Nucleus accumbens (tissue), 56 donors: ENCODE data around the gene OCIAD1.
"Not testable (repeated sequence)": the region's sequence is repeated elsewhere in the genome, so short reads cannot be mapped to it uniquely, and the experiment has no call there.

Experiments used
- DNase-seq, 56 donors: peaks; one replicate each; lab custom pipeline; 2025; lab: John Stamatoyannopoulos, UW

The OCIAD1 gene, protein sequence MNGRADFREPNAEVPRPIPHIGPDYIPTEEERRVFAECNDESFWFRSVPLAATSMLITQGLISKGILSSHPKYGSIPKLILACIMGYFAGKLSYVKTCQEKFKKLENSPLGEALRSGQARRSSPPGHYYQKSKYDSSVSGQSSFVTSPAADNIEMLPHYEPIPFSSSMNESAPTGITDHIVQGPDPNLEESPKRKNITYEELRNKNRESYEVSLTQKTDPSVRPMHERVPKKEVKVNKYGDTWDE

DNA sequence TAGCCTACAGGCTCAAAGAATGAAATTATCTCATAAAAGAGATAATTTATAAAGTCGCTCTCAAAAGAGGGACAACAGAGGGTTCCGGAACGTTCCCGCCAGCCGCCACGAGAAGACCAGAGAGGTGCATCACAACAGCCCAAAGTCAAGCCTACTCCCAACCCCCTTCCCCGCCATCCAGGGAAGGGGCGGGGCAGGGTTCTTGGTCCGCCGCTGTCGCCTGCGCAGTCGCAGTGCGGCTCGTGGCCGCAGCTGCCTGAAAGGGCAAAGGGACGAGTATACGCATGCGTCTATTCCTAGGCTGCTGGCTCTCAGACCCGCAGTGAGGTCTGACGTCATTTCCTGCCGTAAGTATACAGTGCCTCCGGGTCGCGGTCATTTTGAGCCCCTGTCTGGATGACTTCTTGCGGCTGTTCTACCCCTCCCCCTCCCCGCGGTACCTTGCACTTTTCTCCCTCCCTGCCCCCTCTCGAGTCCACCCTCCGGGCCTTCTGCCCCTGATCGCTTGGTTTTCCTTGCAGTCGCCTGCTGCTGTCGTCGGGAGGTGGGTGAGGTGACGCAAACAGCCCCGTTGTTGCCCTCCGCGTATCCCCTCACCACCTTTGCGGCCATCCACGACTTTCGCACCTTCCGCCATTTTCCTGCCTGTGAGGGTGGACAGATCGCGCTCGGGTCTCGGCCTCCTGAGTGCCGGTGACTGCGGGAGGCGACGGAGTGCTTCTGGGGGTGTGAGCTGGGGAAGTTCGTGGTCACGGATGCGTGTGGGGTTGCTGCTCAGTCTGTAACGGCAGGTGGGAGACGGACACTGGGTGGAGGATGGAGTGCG, at the start of gene OCIAD1:
OCIAD1 (plus strand) TSS at position 383 of the 826 bp plus-strand sequence. CDS start 1,537 bp downstream, outside the sequence.
- peak; percentile 76 to 99 (median 96) for DNase-seq

DNA sequence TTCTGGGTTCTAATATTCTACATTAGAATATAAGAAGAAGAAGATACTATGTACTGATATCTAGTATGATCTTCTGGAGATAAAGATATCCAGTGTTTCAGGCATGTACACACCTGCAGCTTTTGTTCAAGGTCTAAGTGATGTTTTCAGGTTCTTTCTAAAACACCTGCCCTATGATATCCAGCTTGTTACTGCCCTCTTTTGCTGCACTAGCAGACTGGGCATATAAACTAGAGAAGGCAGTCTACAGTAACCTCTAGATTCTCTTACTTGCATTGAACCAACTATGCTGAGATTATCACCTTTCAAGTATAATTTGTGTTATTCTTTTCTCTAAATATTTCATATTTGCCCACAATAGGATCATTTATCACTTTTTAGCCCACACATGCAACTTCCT, 48.9 kb upstream of the OCIAD1 start:
- DNase-seq: no peak

DNA sequence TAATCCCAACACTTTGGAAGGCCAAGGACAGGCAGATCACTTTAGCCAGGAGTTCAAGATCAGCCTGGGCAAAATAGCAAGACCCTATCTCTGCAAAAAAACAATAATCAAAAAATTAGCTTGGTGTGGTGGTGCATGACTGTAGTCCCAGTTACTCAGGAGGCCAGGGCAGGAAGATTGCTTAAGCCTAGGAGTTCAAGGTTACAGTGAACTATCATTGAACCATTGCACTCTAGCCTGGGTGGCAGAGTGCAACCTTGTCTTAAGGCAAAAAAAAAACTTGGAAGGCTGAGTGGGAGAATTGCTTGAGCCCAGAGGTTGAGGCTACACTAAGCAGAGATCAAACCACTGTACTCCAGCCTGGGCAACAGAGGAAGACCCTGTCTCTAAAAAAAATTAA, 45.6 kb upstream of the OCIAD1 start:
- no peak for DNase-seq

DNA sequence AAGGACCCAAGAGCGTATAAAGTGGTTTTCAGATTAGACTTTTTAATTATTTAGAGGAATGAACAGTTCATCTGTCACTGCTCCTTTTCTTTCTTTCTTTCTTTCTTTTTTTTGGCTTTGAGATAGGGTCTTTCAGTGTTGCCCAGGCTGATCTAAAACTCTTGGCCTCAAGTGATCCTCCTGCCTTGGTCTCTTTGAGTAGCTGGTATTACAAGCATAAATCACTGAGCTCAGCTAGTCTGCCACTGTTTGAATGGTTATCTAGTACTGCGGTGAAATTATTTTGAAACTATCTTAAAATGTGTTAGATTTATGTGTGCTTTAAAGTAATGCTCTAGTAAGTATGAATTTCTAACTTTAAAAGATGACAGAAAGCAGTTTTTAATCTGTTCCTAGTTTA, 44.3 kb upstream of the OCIAD1 start:
- no peak for DNase-seq

DNA sequence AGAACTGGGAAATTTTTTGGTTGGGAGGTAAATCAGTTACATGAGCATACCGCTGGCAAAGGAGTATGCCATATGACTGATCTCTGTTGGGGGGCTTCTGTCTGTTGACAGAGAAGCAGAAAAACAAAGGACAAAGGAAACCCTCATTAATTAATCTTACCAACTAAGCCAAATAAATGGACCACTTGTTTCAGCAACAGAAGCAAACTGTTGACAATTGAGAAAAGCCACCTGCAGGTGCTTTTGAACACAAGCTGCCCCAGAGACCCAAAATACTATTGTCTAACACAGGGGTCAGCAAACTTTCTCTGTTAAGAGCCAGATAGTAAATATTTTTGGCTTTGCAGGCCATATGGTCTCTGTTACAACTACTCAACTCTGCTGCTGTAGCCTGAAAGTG, 43.8 kb upstream of the OCIAD1 start:
- peak in 32 of 56 donors; percentile 4 to 60 (median 24) for DNase-seq

DNA sequence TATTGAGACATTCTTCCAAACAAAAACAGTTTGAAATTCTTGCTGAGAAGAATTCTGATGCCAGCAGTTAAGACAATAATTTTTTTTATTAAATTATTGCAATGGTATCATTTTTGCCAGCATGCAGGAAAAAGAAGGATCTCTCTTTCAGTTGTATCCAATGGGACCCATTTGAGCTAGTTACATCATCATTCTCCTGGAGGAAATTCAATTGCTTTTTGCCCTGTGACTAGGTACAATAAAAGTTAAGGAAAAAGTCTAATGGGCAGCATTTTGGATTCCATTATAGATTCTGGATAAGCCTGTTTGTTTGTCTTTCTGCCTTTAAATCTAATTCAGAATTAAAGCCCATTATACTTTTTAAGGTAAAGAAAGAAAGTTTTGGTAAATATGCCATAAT, 40.3 kb upstream of the OCIAD1 start:
- no peak for DNase-seq

DNA sequence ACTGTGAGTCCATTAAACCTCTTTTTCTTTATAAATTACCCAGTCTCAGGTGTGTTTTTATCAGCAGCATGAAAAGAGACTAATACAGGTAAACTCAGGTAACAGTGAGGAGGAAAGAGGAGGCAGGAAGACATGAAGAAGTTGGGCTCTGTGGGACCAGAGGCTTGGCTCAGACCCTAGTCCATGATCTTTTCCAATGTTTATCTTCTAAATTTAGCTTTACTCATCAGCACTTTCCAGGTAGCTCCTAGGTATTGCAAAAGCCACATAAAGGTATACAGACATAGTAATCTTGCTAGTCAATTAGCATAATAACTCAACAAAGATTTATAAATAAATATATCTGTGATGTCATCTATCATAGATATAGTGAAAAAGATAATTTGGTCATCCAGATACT, 39.6 kb upstream of the OCIAD1 start:
- DNase-seq: no peak

DNA sequence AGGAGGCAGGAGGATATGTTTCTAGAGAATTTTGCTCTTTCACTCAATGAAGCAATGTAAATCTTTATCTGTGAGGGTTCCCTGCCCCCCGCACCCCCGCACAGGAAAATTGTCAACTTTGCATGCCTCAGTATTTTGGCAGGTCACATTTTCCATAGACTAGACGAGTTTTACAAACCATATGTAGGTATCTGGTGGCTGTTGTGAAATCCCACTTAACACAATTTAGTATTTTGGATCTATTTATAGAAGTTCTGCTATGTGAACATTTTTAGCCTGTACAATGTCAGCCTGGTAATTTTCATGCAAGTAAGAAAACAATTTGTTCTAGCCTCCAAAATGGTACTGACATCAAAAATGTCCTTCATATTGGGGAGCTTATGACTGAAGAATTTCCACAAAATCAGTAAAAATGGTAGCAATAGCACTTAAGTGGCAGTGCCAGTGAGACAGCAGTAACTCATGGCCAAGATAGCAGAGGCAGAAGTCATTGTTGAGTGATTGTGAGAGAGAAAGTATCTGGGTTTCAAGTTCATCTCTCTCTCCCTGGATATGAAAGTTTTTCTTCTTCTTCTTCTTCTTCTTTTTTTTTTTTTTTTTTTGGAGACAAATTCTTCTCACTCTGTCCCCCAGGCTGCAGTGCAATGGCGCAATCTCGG, 38.4 kb upstream of the OCIAD1 start:
- DNase-seq: no peak

DNA sequence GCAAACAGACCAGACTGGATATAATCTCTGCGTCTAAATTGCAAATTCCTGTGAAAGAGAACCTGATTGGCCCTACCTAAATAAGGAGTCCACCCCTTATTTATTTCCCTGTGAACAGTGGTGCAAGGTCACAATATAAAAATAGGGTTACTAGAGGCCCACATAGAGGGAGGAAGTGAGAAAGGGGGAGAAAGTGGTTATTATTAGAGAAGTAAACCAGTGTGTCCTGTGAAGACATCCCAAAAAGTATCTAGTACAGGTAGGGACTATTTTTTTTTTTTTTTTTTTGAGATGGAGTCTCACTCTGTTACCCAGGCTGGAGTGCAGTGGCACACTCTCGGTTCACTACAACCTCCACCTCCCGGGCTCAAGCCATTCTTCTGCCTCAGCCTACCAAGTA, 35.8 kb upstream of the OCIAD1 start:
- no peak for DNase-seq

DNA sequence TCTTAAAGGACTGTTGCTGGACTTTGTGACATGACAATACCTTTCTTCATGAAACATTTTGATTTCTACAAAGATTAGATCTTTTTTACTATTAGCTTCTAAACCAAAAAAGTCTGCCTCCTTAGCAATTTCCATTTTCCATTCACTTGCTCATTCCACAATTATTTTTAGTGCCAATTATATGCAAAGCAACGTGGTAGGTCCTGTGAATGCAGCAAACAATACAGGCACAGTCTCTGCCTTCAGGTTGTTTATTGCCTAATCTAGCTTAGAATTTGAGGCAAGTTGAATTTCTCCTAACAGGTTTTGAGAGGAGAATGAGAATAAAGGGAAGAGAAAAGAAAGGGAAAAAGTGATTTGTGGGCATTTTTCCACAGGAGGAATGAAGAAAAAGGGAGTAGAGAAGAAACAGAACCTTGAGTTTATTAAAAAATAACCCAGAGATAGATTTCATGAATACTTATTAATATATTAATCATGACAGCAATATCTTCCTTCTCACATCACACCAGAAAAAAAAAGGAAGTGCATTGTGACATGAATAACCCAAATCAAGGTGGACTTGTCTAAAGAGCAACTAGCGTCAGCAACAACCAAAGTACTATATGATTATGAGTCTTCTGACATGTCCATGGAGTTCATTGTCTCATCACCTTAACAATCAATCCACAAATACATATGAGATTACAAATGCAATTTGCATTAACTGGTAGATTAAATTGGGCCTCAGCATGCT, 34.5 kb upstream of the OCIAD1 start:
- no peak for DNase-seq

DNA sequence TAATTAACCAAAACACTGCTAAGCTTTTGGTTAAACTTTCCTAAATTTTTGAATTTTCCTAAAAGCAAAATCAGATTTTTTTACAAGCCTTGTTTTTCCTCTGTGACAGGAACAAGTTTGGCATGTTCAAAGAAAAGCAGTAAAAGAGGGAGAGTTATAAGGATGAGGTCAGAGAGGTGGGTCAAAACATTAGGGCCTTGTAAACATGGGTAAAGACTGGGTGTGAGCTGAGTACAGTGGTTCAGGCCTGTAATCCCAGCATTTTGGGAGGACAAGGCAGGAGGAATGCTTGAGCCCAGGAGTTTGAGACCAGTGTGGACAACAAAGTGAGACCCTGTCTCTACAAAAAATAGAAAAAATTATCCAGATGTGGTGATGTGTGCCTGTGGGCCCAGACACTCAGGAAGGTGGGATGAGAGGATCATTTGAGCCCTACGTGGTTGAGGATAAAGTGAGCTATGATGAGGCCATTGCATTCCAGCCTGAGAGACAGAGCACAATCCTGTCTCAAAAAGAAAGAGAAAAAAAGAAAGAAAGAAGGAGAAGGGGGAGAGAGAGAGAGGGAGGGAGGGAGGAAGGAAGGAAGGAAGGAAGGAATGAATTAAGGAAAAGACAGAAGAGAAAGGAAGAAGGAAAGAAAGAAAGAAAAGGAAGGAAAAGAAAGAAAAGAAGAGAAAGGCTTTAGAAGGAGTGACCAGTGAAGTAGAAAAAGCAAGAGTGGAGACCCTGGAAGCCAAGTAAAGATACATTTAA, 33.8 kb upstream of the OCIAD1 start:
- DNase-seq: no peak

DNA sequence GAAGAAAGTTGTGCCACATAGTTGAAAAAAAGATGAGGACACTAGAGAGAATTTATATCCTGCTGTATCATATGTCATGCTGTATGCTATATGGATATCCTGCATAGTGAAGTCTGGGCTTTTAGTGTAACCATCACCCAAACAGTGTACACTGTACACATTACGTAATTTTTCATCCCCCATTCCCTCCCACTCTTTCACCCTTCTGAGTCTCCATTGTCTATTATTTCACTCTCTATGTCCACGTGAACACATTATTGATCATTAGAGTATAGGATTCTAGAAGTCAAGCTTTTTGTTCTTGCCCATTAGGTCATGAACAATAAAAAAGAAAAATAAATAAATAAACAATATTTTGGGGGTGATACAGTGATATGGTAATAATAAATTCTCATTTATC, 32.8 kb upstream of the OCIAD1 start:
- DNase-seq: no peak

DNA sequence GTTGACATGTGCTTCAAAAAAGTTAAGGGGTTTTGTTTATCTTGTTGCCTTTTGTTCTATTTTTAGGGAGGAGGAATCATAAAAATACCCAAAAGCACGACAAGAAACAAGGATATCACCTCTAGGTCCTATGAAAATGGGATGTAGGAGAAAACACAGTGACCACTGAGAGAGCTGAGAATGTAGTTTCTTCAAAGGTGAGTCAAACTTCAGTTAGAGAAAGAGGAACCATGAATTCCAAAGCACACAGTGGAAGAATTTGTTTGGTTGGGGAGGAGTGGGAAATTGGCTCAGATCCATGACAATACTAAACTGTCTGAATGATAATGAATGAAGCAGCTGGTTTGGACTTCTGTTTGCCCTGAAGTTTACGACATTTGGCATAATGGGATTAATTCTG, 31.7 kb upstream of the OCIAD1 start:
- no peak for DNase-seq

DNA sequence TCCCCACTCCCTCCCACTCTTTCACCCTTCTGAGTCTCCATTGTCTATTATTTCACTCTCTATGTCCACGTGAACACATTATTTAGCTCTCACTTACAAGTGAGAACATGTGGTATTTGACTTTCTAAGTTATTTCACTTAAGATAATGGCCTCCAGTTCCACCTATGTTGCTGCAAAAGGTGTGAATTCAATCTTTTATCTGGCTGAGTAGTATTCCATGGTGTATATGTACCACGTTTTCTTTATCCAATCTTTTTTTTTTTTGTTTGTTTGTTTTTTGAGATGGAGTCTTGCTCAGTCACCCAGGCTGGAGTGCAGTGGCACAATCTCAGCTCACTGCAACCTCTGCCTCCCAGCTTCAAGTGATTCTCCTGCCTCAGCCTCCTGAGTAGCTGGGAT, 30.7 kb upstream of the OCIAD1 start:
- not testable (repeated sequence) for DNase-seq

DNA sequence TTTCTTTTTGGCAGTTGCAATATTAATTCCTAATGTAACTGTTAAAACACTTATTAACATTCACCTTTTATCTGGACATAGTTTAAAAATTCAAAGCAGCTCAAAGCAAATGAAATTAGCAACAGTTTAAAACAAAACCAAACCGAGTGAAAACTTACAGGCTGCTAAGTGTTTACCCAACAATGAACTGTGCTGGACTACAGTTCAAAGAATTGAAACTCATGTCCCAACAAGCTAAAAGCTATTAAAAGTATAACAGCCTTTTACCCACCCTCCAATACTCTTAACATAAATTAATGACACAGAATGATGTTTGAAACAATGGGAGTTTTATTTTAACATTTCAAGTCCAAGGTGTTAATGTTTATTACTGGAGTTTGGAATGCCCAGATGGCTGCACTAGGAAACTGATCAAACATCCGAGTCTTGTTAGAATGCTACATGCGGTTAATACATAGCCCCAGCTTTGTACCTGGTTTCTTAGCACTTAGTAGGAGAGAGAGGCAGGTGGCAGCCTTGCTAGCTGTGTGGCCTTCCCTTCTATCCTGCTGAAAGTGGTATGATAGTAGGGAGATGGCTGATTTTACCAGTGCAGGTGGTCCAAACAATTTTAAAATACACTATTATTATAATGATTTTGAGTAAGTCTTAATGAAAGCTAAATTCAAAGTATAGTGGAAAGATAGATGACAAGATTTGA, 29.7 kb upstream of the OCIAD1 start:
- DNase-seq: no peak

DNA sequence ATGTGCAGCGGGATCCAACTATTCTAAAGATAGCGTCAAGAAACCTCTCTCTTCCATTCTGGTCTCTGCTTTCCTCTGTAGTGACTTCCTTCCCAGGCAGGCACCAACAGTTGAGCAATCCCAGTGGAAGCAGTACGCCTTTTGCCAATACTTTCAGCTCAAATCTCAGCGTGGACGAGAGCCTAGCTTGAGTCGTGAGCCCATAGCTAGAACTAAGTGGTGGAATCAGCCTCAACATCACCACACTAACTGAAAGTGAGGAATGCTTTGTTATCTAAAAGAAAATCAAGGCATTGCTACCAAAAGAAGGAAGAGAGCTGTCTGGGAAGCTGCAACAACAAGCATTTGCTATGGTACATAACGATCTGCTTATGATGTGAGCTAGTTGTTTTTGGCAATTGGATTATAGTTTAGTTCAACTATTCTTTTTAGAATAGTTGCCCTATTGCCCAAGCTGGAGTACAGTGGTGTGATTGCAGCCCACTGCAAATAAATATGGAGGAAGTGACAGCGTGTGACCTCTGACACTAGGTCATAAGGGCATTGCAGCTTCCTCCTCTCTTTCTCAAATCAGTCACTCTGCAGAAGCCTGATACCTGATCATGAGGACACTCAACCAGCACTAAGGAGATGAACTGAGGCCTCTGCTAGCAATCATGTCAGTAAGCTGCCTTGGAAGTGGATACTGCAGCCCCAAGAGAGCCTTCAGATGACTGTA, 26.1 kb upstream of the OCIAD1 start:
- DNase-seq: no peak

DNA sequence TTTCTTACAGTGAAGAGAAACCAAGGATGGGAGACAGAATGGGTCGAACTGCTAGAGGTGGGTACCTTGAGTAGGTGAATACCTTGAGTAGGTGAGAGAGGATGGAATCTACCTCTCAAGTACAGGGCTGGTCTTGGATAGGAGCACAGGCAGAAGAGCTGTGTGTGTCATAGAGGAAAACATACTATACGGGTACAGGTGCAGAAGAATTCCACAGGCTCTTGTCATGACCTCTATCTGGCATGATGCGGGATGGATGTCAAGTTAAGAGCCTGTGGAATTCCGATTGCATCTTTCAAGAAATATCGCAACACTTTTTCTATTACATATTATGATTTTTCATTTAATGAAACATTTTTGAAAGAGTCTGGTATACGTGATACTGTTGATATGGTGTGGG, 18.0 kb upstream of the OCIAD1 start:
- no peak for DNase-seq

DNA sequence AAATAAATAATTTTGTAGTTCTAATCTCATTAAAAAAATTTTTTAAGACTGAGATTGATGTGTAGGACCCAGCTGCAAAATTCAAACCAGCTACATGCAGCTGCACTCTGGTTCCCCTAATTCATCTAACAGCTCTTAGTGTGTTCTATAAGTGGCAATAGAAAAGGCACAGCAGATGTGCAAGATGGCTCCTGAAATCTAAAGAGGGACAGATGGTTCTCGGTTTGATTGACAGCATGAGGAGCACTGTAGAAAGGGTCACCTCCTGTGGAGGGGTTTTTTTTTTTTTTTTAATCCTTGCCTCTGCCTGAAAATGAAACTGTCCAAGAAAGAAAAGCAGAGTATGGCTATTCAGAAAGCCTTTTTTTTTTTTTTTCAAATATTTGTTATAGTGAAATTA, 16.9 kb upstream of the OCIAD1 start:
- DNase-seq: no peak

DNA sequence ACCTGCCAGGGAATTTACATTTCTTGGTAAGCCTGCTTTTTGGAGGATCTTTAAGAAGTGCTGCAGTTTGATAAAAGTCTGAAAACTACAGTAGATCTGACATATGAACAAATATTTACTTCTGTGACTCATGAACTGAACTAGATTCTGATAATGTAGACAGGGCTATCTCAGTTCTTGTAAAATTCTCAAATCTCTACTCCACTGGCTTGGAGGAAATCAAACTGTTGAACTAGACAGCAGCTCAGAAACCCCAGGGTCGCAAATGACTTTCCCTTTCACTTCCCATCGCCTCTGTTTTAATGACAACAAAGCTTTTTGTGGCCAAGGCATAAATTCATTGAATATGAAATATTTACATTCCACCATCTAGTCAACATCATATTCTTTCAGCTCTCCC, 15.4 kb upstream of the OCIAD1 start:
- no peak for DNase-seq
